Upper lobe of left lung (tissue), 4 donors: ENCODE results near the gene GATAD2A.

Experiments used
- POLR2A ChIP-seq, 4 donors: fragments of 450-650 bp; IDR thresholded peaks; one replicate each; pipeline ENCODE4 v1.5.1; 2016 to 2017; ENCODE audit warnings: antibody characterized with exemption in 4 of 4, mild to moderate bottlenecking in 2 of 4
- POLR2AphosphoS5 ChIP-seq, 2 donors: sonication (generic); formaldehyde crosslinking; IDR thresholded peaks; one replicate each; pipeline ENCODE4 v1.5.1; 2017; ENCODE audit warnings: antibody characterized with exemption in 2 of 2
- TF ChIP-seq, protein P1 (sequence below), 6 experiments: fragments of 450-650 bp in 4 of 6; fragments of 200-600 bp in 2 of 6; sonication (generic) in 2 of 6; IDR thresholded peaks; one replicate each; pipeline ENCODE4 v1.5.1; 2016 to 2019; ENCODE audit warnings: antibody characterized with exemption in 6 of 6

GRCh38 chr19:19459073-19459472 is 53.6 kb downstream of the GATAD2A start:
- TF ChIP-seq, protein P1, sequence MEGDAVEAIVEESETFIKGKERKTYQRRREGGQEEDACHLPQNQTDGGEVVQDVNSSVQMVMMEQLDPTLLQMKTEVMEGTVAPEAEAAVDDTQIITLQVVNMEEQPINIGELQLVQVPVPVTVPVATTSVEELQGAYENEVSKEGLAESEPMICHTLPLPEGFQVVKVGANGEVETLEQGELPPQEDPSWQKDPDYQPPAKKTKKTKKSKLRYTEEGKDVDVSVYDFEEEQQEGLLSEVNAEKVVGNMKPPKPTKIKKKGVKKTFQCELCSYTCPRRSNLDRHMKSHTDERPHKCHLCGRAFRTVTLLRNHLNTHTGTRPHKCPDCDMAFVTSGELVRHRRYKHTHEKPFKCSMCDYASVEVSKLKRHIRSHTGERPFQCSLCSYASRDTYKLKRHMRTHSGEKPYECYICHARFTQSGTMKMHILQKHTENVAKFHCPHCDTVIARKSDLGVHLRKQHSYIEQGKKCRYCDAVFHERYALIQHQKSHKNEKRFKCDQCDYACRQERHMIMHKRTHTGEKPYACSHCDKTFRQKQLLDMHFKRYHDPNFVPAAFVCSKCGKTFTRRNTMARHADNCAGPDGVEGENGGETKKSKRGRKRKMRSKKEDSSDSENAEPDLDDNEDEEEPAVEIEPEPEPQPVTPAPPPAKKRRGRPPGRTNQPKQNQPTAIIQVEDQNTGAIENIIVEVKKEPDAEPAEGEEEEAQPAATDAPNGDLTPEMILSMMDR (IDR thresholded peaks at IDR 0.05), result no peak
- TF ChIP-seq POLR2A (IDR thresholded peaks at IDR 0.05), result no peak
- no peak for TF ChIP-seq POLR2AphosphoS5 (IDR thresholded peaks at IDR 0.05)
